ENCODE results near the gene TAP1. TPM values are rescaled to one million over a fixed set of nuclear protein-coding genes. Genes with fewer than 3 reads are reported as not detected.
"Not testable (repeated sequence)": the region's sequence is repeated elsewhere in the genome, so short reads cannot be mapped to it uniquely, and the experiment has no call there.

Gene TAP1
- total RNA-seq, 4 donors from 2014 or later = 27.2 to 45.9 (median 34.4) TPM

DNA sequence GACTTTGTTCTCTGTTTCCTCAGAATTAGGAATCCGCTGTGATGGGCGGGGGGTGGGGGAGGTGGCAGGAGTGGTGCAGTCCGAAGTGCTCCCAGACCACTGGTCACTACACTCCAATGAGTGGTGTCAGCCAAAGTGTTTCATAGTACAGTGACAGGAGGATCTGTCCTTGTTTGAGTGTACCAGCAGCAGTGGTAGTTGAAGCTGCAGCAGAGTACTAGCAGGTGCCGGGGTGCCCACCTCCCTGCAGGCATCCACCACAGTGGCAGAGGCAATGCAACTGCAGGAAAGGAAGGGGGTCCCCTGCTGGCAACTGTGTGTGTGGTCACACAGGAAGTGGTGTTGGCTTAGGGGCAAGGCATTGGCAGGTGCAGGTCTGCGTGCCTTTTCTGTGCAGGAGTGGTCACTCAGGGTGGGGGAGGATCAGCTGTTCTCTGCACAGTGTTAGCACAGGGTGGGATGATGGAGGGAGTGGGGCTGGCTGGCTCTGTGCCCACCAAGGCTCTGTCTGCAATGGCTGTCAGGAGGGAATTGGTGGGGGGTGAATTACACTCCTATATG, 46.4 kb downstream of the TAP1 start:
- Histone ChIP-seq H3K4me1 (no peaks in the 10 kb centered on the region), H3K27ac (no peak overlapping the region), H3K27me3 (peaks cover 0 to 44% of the 10 kb centered on the region in 2 donors), H3K4me3 (no peak overlapping the region), H3K9me3 (no peaks in the 10 kb centered on the region), H3K36me3 (no peaks in the 10 kb centered on the region)
- TF ChIP-seq POLR2A (IDR thresholded peaks at IDR 0.05) = no peak
- TF ChIP-seq EP300 (IDR thresholded peaks at IDR 0.05) = no peak
- TF ChIP-seq, protein P1, sequence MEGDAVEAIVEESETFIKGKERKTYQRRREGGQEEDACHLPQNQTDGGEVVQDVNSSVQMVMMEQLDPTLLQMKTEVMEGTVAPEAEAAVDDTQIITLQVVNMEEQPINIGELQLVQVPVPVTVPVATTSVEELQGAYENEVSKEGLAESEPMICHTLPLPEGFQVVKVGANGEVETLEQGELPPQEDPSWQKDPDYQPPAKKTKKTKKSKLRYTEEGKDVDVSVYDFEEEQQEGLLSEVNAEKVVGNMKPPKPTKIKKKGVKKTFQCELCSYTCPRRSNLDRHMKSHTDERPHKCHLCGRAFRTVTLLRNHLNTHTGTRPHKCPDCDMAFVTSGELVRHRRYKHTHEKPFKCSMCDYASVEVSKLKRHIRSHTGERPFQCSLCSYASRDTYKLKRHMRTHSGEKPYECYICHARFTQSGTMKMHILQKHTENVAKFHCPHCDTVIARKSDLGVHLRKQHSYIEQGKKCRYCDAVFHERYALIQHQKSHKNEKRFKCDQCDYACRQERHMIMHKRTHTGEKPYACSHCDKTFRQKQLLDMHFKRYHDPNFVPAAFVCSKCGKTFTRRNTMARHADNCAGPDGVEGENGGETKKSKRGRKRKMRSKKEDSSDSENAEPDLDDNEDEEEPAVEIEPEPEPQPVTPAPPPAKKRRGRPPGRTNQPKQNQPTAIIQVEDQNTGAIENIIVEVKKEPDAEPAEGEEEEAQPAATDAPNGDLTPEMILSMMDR (IDR thresholded peaks at IDR 0.05) = no peak
- 63 to 83% methylated on average over 5 of the region's 5 CpGs for WGBS, 2 donors
- DNase-seq (ENCODE audit: low spot score in 2 of 2) = no peak

DNA sequence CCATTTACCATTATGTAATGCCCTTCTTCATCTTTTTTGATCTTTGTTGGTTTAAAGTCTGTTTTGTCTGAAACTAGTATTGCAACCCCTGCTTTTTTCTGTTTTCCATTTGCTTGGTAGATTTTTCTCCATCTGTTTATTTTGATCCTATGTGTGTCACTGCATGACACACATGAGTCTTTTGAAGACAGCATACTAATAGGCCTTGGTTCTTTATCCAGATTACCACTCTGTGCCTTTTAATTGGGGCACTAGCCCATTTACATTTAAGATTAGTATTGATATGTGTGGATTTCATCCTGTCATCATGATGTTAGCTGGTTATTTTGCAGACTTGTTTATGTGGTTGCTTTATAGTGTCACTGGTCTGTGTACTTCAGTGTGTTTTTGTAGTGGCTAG, 48.1 kb downstream of the TAP1 start:
- H3K27ac ChIP-seq; H3K4me3 ChIP-seq; H3K36me3 ChIP-seq; H3K4me1 ChIP-seq; H3K9me3 ChIP-seq; DNase-seq (ENCODE audit: low spot score in 2 of 2): not testable (repeated sequence)
- H3K27me3 ChIP-seq = peaks cover 0 to 57% of the 10 kb centered on the region in 2 donors

DNA sequence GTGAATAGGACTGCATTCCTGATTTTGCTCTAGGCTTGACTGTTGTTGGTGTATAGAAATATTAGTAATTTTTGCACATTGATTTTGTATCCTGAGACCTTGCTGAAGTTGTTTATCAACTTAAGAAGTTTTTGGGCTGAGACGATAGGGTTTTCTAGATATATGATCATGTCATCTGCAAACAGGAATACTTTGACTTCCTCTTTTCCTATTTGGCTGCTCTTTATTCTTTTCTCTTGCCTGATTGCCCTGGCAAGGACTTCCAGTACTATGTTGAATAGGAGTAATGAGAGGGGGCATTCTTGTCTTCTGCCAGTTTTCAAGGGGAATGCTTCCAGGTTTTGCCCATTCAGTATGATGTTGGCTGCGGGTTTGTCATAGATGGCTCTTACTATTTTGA, 50.1 kb downstream of the TAP1 start:
- H3K27me3 ChIP-seq = peaks cover 0 to 60% of the 10 kb centered on the region in 2 donors
- whole genome bisulfite sequencing, 2 donors = 62 to 76% methylated on average over 2 of the region's 2 CpGs
- no peaks in the 10 kb centered on the region for H3K4me1 ChIP-seq
- no peak for DNase-seq (ENCODE audit: low spot score in 2 of 2)
- H3K36me3 ChIP-seq = no peaks in the 10 kb centered on the region
- TF ChIP-seq, protein P1 (IDR thresholded peaks at IDR 0.05) = no peak
- TF ChIP-seq EP300 (IDR thresholded peaks at IDR 0.05) = no peak
- no peak for TF ChIP-seq POLR2A (IDR thresholded peaks at IDR 0.05)
- no peak overlapping the region for H3K4me3 ChIP-seq
- H3K27ac ChIP-seq = no peak overlapping the region
- H3K9me3 ChIP-seq = no peaks in the 10 kb centered on the region

DNA sequence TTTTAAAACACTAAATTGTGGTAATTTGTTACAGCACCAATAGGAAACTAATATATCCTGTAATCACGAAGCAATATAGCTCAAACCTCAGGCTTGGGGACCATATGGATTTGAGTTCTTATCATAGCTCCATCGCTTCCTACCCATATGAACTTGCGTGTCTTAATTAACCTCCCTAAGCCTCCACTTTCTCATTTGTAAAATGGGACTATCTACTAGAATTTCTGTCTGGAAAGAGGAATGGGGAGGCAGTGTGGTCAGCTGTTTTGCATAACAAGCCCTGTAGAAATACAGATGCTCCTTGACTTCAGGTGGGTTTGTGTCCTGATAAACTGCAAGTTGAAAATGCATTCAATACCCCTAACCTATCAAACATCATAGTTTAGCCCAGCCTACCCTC, 53.8 kb downstream of the TAP1 start:
- 72 to 84% methylated on average over 3 of the region's 3 CpGs for WGBS, 2 donors
- H3K9me3 ChIP-seq = no peaks in the 10 kb centered on the region
- peaks cover 0 to 12% (median 0%) of the 10 kb centered on the region in 4 donors for H3K4me1 ChIP-seq
- no peak overlapping the region for H3K27ac ChIP-seq
- peaks cover 0 to 53% of the 10 kb centered on the region in 2 donors for H3K27me3 ChIP-seq
- TF ChIP-seq, protein P1 (IDR thresholded peaks at IDR 0.05) = no peak
- no peak for TF ChIP-seq POLR2A (IDR thresholded peaks at IDR 0.05)
- no peak for TF ChIP-seq EP300 (IDR thresholded peaks at IDR 0.05)
- no peaks in the 10 kb centered on the region for H3K36me3 ChIP-seq
- DNase-seq (ENCODE audit: low spot score in 2 of 2) = no peak
- H3K4me3 ChIP-seq = no peak overlapping the region

DNA sequence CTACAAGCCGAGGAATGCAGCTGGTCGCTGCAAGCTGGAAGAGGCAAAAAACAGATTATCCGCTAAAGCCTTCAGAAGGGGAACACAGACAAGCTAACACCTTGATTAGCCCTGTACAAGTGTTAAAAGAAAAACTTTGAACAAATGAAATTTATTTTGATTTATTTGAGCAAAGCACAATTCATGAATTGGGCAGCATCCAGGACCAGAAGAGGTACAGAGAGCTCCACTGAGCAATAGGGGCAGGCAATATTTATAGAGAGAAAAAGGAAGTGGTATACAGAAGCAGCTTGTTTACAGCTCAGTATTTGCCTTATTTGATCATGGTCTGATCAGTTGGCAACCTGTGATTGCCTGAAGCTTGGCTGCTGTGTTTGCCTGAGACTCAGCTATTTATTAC, 54.3 kb downstream of the TAP1 start:
- no peaks in the 10 kb centered on the region for H3K9me3 ChIP-seq
- H3K36me3 ChIP-seq = no peaks in the 10 kb centered on the region
- 90 to 98% methylated on average over 3 of the region's 3 CpGs for WGBS, 2 donors
- TF ChIP-seq POLR2A (IDR thresholded peaks at IDR 0.05) (no peak), EP300 (IDR thresholded peaks at IDR 0.05) (no peak)
- TF ChIP-seq, protein P1 (IDR thresholded peaks at IDR 0.05) = no peak
- peaks cover 0 to 55% of the 10 kb centered on the region in 2 donors for H3K27me3 ChIP-seq
- no peak overlapping the region for H3K4me3 ChIP-seq
- no peak overlapping the region for H3K27ac ChIP-seq
- H3K4me1 ChIP-seq = peaks cover 0 to 12% (median 0%) of the 10 kb centered on the region in 4 donors
- DNase-seq (ENCODE audit: low spot score in 2 of 2) = no peak

Data from tibial nerve (tissue), 4 donors.